ENCODE measurements around the gene TEF.
A peak's percentile ranks its signal among the peaks of the same experiment; 100 is the strongest.

TEF gene

GRCh38 chr22:41369837-41370236 is 11.9 kb upstream of the TEF start:
- intact Hi-C loops (cut with DNase I) = loop anchor here (10.0 kb wide), 1 partner anchor 65 kb away; the partner anchor contains the start of gene ZC3H7B
- DNase-seq = no peak

- intact Hi-C loops (cut with DNase I) = no loop called here
- no peak for DNase-seq
Measured at GRCh38 chr22:41377846-41378245, 3.9 kb upstream of the TEF start.

GRCh38 chr22:41380993-41381328 is 781 bp upstream of the TEF start:
- no peak for DNase-seq
- intact Hi-C loops (cut with DNase I) = loop anchor here (1.0 to 5.0 kb wide), 2 partner anchors 14 to 429 kb away; partner anchors contain the start of gene RBX1

GRCh38 chr22:41382098-41382578 is 396 bp downstream of the TEF start:
- intact Hi-C loops (cut with DNase I) = loop anchor here (5.0 kb wide), 1 partner anchor 430 kb away; the partner anchor contains the start of gene RBX1
- peak in 9 of 10 donors; percentile 51 to 92 (median 64) for DNase-seq

- intact Hi-C loops (cut with DNase I) = loop anchor here (5.0 kb wide), 1 partner anchor 430 kb away; the partner anchor contains the start of gene RBX1
- DNase-seq = peak in 1 of 10 donors; percentile 28
Measured at GRCh38 chr22:41382610-41383009, 868 bp downstream of the TEF start.

GRCh38 chr22:41383085-41383484 is 1.3 kb downstream of the TEF start:
- no peak for DNase-seq

GRCh38 chr22:41384128-41384527 is 2.4 kb downstream of the TEF start:
- no peak for DNase-seq
- intact Hi-C loops (cut with DNase I) = loop anchor here (5.0 kb wide), 1 partner anchor 432 kb away; the partner anchor contains the start of gene RBX1

More at GRCh38 chr22:41383085-41383484, 1.3 kb downstream of the TEF start:
- intact Hi-C loops (cut with DNase I) = loop anchor here (5.0 kb wide), 1 partner anchor 431 kb away; the partner anchor contains the start of gene RBX1

- DNase-seq = peak in 1 of 10 donors; percentile 27
- intact Hi-C loops (cut with DNase I) = no loop called here
Measured at GRCh38 chr22:41387341-41387740, 5.6 kb downstream of the TEF start.

- intact Hi-C loops (cut with DNase I) = no loop called here
- DNase-seq = no peak
Measured at GRCh38 chr22:41394012-41394356, 12.2 kb downstream of the TEF start.

GRCh38 chr22:41395531-41396240 is 13.9 kb downstream of the TEF start:
- DNase-seq = peak in 1 of 10 donors; percentile 84
- intact Hi-C loops (cut with DNase I) = loop anchor here (5.0 kb wide), 1 partner anchor 132 kb away; no protein-coding TSS in a partner anchor

GRCh38 chr22:41397143-41397811 is 15.5 kb downstream of the TEF start:
- intact Hi-C loops (cut with DNase I) = loop anchor here (5.0 kb wide), 1 partner anchor 130 kb away; no protein-coding TSS in a partner anchor
- no peak for DNase-seq

GRCh38 chr22:41398921-41399320 is 17.2 kb downstream of the TEF start:
- DNase-seq = no peak
- intact Hi-C loops (cut with DNase I) = loop anchor here (5.0 kb wide), 1 partner anchor 128 kb away; no protein-coding TSS in a partner anchor

GRCh38 chr22:41401781-41402648 is 20.3 kb downstream of the TEF start:
- intact Hi-C loops (cut with DNase I) = loop anchor here (2.0 kb wide), 1 partner anchor 107 kb away; no protein-coding TSS in a partner anchor

GRCh38 chr22:41402851-41403250 is 21.1 kb downstream of the TEF start:
- peak in 1 of 10 donors; percentile 56 for DNase-seq
- intact Hi-C loops (cut with DNase I) = loop anchor here (1.0 to 2.0 kb wide), 2 partner anchors 106 to 114 kb away; no protein-coding TSS in a partner anchor

More at GRCh38 chr22:41401781-41402648, 20.3 kb downstream of the TEF start:
- peak; percentile 86 to 98 (median 90) for DNase-seq

- intact Hi-C loops (cut with DNase I) = loop anchor here (1.0 to 2.0 kb wide), 2 partner anchors 105 to 114 kb away; no protein-coding TSS in a partner anchor
- DNase-seq = peak; percentile 93 to 100 (median 98)
Measured at GRCh38 chr22:41403532-41404318, 22.0 kb downstream of the TEF start.

GRCh38 chr22:41405588-41405987 is 23.8 kb downstream of the TEF start:
- DNase-seq = no peak
- intact Hi-C loops (cut with DNase I) = no loop called here

GRCh38 chr22:41406410-41406809 is 24.7 kb downstream of the TEF start:
- DNase-seq = no peak
- intact Hi-C loops (cut with DNase I) = no loop called here

- no peak for DNase-seq
- intact Hi-C loops (cut with DNase I) = no loop called here
Measured at GRCh38 chr22:41407433-41407832, 25.7 kb downstream of the TEF start.

GRCh38 chr22:41408665-41409064 is 26.9 kb downstream of the TEF start:
- DNase-seq = no peak
- intact Hi-C loops (cut with DNase I) = no loop called here

Measured in posterior cingulate gyrus (tissue), 11 donors.